Panc1 (cell line): ENCODE data around the gene GNAQ.

Experiments used
- SIN3A ChIP-seq: IDR thresholded peaks from 2 replicates; pipeline ENCODE4 v1.6.1; 2012; ENCODE audit warnings: low read depth, mild to moderate bottlenecking, low read length, moderate library complexity, borderline replicate concordance; ENCODE audit not compliant: insufficient read depth
- TCF7L2 ChIP-seq: IDR thresholded peaks from 2 replicates; pipeline ENCODE4 v1.6.1; 2011; ENCODE audit warnings: mild to moderate bottlenecking, low read depth, low read length, inconsistent platforms
- TF ChIP-seq, protein P1 (sequence below): fragments of 450-650 bp; IDR thresholded peaks from 2 replicates; pipeline ENCODE4 v1.5.1; 2017; ENCODE audit warnings: mild to moderate bottlenecking
- TF ChIP-seq, protein P2 (sequence below), 2 experiments: IDR thresholded peaks; 2 replicates each; pipeline ENCODE4 v1.6.1; 2011 to 2012; ENCODE audit warnings: low read depth in 2 of 2, control low read depth in 1 of 2, low read length in 1 of 2, mild to moderate bottlenecking in 1 of 2, moderate library complexity in 1 of 2; ENCODE audit not compliant: insufficient read depth in 1 of 2

DNA sequence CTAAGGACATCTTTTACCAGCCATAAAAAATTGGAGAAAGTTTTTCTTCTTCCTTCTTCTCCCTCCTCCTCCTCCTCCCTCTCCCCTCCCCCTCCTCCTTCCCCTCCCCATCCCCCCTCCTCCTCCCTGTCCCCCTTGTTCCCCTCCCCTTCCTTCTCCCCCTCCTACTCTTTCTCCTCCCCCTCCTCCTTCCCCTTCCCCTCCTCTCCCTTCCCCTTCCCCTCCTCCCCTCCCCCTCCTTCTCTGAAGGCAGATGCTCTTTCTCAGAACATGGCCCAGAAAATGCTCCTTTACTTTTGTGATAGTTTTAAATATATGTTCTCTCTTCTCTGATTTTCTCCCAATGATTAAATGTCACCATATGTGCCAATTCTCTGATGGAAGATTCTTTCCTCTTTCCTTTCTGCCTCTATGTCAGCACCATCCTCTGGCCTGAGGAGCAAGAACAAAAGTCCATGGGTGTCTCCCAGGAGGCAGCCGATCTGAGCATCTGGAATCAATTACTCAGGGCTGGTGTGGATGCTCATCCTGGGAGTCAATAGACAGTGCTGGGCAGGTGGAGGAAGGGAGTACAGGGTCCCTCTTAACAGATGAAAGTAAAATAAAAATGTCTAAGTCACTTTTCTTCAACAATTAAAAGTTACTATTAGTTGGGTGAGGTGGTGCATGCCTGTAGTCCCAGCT lies 320.5 kb downstream of the GNAQ start:
- TF ChIP-seq TCF7L2 (no peak), SIN3A (no peak)
- TF ChIP-seq, protein P1, sequence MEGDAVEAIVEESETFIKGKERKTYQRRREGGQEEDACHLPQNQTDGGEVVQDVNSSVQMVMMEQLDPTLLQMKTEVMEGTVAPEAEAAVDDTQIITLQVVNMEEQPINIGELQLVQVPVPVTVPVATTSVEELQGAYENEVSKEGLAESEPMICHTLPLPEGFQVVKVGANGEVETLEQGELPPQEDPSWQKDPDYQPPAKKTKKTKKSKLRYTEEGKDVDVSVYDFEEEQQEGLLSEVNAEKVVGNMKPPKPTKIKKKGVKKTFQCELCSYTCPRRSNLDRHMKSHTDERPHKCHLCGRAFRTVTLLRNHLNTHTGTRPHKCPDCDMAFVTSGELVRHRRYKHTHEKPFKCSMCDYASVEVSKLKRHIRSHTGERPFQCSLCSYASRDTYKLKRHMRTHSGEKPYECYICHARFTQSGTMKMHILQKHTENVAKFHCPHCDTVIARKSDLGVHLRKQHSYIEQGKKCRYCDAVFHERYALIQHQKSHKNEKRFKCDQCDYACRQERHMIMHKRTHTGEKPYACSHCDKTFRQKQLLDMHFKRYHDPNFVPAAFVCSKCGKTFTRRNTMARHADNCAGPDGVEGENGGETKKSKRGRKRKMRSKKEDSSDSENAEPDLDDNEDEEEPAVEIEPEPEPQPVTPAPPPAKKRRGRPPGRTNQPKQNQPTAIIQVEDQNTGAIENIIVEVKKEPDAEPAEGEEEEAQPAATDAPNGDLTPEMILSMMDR: no peak
- TF ChIP-seq, protein P2, sequence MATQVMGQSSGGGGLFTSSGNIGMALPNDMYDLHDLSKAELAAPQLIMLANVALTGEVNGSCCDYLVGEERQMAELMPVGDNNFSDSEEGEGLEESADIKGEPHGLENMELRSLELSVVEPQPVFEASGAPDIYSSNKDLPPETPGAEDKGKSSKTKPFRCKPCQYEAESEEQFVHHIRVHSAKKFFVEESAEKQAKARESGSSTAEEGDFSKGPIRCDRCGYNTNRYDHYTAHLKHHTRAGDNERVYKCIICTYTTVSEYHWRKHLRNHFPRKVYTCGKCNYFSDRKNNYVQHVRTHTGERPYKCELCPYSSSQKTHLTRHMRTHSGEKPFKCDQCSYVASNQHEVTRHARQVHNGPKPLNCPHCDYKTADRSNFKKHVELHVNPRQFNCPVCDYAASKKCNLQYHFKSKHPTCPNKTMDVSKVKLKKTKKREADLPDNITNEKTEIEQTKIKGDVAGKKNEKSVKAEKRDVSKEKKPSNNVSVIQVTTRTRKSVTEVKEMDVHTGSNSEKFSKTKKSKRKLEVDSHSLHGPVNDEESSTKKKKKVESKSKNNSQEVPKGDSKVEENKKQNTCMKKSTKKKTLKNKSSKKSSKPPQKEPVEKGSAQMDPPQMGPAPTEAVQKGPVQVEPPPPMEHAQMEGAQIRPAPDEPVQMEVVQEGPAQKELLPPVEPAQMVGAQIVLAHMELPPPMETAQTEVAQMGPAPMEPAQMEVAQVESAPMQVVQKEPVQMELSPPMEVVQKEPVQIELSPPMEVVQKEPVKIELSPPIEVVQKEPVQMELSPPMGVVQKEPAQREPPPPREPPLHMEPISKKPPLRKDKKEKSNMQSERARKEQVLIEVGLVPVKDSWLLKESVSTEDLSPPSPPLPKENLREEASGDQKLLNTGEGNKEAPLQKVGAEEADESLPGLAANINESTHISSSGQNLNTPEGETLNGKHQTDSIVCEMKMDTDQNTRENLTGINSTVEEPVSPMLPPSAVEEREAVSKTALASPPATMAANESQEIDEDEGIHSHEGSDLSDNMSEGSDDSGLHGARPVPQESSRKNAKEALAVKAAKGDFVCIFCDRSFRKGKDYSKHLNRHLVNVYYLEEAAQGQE (IDR thresholded peaks at IDR 0.05; ENCODE audit: insufficient read depth in 1 of 2, low read depth in 2 of 2, low read length in 1 of 2): no peak
